Measurements from ENCODE around the gene NUB1.

Gene NUB1

GRCh38 chr7:151312356-151312755 is 29.3 kb upstream of the NUB1 start:
- DNase-seq (no peak), ATAC-seq (ENCODE audit: insufficient read depth, low read depth) (no peak)
- H3K9me3 ChIP-seq (ENCODE audit: insufficient read depth, low read length, severe bottlenecking): peaks cover 3% of the 10 kb centered on the region
- H3K27ac ChIP-seq (ENCODE audit: low read length): no peak overlapping the region
- H3K36me3 ChIP-seq (ENCODE audit: insufficient read depth, low read length): no peaks in the 10 kb centered on the region
- peaks cover 3% of the 10 kb centered on the region for H3K27me3 ChIP-seq (ENCODE audit: insufficient read depth, low read length, poor library complexity)
- peaks cover 6% of the 10 kb centered on the region for H3K4me1 ChIP-seq (ENCODE audit: insufficient read depth, low read length)
- H3K9ac ChIP-seq (ENCODE audit: low read depth, low read length): no peak overlapping the region
- TF ChIP-seq, protein P1, sequence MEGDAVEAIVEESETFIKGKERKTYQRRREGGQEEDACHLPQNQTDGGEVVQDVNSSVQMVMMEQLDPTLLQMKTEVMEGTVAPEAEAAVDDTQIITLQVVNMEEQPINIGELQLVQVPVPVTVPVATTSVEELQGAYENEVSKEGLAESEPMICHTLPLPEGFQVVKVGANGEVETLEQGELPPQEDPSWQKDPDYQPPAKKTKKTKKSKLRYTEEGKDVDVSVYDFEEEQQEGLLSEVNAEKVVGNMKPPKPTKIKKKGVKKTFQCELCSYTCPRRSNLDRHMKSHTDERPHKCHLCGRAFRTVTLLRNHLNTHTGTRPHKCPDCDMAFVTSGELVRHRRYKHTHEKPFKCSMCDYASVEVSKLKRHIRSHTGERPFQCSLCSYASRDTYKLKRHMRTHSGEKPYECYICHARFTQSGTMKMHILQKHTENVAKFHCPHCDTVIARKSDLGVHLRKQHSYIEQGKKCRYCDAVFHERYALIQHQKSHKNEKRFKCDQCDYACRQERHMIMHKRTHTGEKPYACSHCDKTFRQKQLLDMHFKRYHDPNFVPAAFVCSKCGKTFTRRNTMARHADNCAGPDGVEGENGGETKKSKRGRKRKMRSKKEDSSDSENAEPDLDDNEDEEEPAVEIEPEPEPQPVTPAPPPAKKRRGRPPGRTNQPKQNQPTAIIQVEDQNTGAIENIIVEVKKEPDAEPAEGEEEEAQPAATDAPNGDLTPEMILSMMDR (IDR thresholded peaks at IDR 0.05; ENCODE audit: borderline replicate concordance, extremely low read depth, low read length, poor library complexity, severe bottlenecking): no peak
- TF ChIP-seq EZH2 (IDR thresholded peaks at IDR 0.05; ENCODE audit: borderline replicate concordance, low read depth, low read length, severe bottlenecking): no peak
- H2AFZ ChIP-seq (ENCODE audit: low read depth, low read length): no peak overlapping the region
- H4K20me1 ChIP-seq (ENCODE audit: insufficient read depth, low read length): no peaks in the 10 kb centered on the region
- H3K4me2 ChIP-seq (ENCODE audit: insufficient read depth, low read length): no peak overlapping the region
- no peaks in the 10 kb centered on the region for H3K79me2 ChIP-seq (ENCODE audit: insufficient read depth, low read length)
- H3K4me3 ChIP-seq (ENCODE audit: low read depth in 1 of 2, low read length in 2 of 2): no peak overlapping the region

DNA sequence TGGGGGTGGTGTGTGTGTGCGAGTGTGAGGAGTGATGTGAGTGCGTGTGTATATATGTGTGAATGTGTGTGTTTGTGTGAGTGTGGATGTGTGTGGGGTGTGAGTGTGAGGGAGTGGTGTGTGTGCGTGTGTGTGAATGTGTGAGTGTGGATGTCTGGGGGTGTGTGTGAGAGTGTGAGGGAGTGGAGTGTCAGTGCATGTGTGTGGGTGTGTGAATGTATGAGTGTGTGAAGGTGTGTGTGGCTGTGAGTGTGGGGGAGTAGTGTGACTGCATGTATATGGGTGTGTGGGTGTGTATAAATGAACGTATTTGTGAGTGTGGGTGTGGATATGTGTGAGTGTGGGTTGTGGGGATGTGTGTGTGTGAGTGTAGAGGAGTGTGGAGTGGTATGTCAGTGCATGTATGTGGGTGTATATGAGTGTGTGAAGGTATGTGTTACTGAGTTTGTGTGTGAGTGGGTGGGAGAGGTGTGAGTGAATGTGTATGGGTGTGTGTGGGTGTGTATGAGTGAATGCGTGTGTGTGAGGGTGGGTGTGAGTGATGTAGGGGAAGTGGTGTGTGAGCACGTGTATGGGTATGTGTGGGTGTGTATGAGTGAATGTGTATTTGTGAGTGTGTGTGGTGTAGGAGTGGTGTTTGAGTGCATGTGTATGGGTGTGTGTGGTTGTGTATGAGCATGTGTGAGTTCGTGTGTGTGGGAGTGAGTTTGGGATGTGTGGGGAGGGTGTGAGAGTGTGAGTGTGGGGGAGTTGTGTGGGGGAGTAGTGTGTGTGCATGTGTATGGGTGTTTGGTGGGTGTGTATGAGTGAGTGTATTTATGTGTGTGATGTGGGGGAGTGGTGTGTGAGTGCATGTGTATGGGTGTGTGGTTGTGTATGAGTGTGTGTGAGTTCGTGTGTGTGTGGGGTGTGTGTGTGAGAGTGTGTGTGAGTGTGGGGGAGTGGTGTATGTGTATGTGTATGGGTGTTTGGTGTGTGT is 28.5 kb upstream of the NUB1 start:
- no peak overlapping the region for H3K27ac ChIP-seq (ENCODE audit: low read length)
- no peaks in the 10 kb centered on the region for H3K79me2 ChIP-seq (ENCODE audit: insufficient read depth, low read length)
- peaks cover 6% of the 10 kb centered on the region for H3K4me1 ChIP-seq (ENCODE audit: insufficient read depth, low read length)
- H3K4me3 ChIP-seq (ENCODE audit: low read depth in 1 of 2, low read length in 2 of 2): no peak overlapping the region
- TF ChIP-seq EZH2 (IDR thresholded peaks at IDR 0.05; ENCODE audit: borderline replicate concordance, low read depth, low read length, severe bottlenecking): no peak
- TF ChIP-seq, protein P1 (IDR thresholded peaks at IDR 0.05; ENCODE audit: borderline replicate concordance, extremely low read depth, low read length, poor library complexity, severe bottlenecking): peak; percentile 1
- ATAC-seq (ENCODE audit: insufficient read depth, low read depth): no peak
- H2AFZ ChIP-seq (ENCODE audit: low read depth, low read length): no peak overlapping the region
- DNase-seq: no peak
- no peaks in the 10 kb centered on the region for H3K36me3 ChIP-seq (ENCODE audit: insufficient read depth, low read length)
- peak overlapping the region; percentile 15; the same call in 1 of the 2 replicates for H3K4me2 ChIP-seq (ENCODE audit: insufficient read depth, low read length)
- H3K9ac ChIP-seq (ENCODE audit: low read depth, low read length): no peak overlapping the region
- H3K27me3 ChIP-seq (ENCODE audit: insufficient read depth, low read length, poor library complexity): peaks cover 3% of the 10 kb centered on the region
- H4K20me1 ChIP-seq (ENCODE audit: insufficient read depth, low read length): no peaks in the 10 kb centered on the region
- H3K9me3 ChIP-seq (ENCODE audit: insufficient read depth, low read length, severe bottlenecking): peaks cover 3% of the 10 kb centered on the region

GRCh38 chr7:151313857-151314256 is 27.8 kb upstream of the NUB1 start:
- ATAC-seq (ENCODE audit: insufficient read depth, low read depth) (no peak), DNase-seq (no peak)
- no peak overlapping the region for H2AFZ ChIP-seq (ENCODE audit: low read depth, low read length)
- no peak overlapping the region for H3K4me2 ChIP-seq (ENCODE audit: insufficient read depth, low read length)
- no peaks in the 10 kb centered on the region for H3K79me2 ChIP-seq (ENCODE audit: insufficient read depth, low read length)
- no peak overlapping the region for H3K9ac ChIP-seq (ENCODE audit: low read depth, low read length)
- H3K27ac ChIP-seq (ENCODE audit: low read length): no peak overlapping the region
- H3K4me1 ChIP-seq (ENCODE audit: insufficient read depth, low read length): peaks cover 6% of the 10 kb centered on the region
- H3K27me3 ChIP-seq (ENCODE audit: insufficient read depth, low read length, poor library complexity): peaks cover 3% of the 10 kb centered on the region
- no peaks in the 10 kb centered on the region for H4K20me1 ChIP-seq (ENCODE audit: insufficient read depth, low read length)
- TF ChIP-seq, protein P1 (IDR thresholded peaks at IDR 0.05; ENCODE audit: borderline replicate concordance, extremely low read depth, low read length, poor library complexity, severe bottlenecking): no peak
- no peak for TF ChIP-seq EZH2 (IDR thresholded peaks at IDR 0.05; ENCODE audit: borderline replicate concordance, low read depth, low read length, severe bottlenecking)
- peaks cover 3% of the 10 kb centered on the region for H3K9me3 ChIP-seq (ENCODE audit: insufficient read depth, low read length, severe bottlenecking)
- no peak overlapping the region for H3K4me3 ChIP-seq (ENCODE audit: low read depth in 1 of 2, low read length in 2 of 2)
- H3K36me3 ChIP-seq (ENCODE audit: insufficient read depth, low read length): no peaks in the 10 kb centered on the region
